HG03558 (cell line): ENCODE data around the gene THAP4.
"Not testable (repeated sequence)": the region's sequence is repeated elsewhere in the genome, so short reads cannot be mapped to it uniquely, and the experiment has no call there.

Experiments
- ATAC-seq: cut with Tn5 transposase; IDR thresholded peaks from one replicate; pipeline ENCODE4 v1.9.1; 2021; ENCODE audit warnings: moderate number of reproducible peaks; ENCODE audit not compliant: unreplicated experiment; ENCODE audit errors: extremely low read depth

The THAP4 gene

GRCh38 chr2:241567266-241567665, 69.7 kb downstream of the THAP4 start:
- not testable (repeated sequence) for ATAC-seq

DNA sequence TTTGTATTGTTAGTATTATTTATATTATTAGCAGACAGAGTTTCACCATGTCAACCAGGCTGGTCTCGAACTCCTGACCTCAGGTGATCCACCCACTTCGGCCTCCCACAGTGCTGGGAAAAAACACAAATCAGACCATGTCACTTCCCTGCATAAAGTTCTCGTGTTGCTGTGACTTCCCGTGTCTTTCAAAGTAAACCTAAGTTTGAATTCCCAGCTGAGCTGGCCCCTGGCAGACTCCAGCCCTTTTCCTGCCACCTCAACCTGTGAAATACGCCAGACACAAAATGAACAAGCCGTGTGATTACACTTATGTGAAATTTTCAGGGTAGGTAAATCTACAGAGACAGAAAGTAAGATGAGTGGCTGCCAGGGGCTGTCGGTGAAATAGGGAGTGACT, 70.5 kb downstream of the THAP4 start:
- no peak for ATAC-seq

- not testable (repeated sequence) for ATAC-seq
These were observed 70.9 kb downstream of the THAP4 start for GRCh38 chr2:241566021-241566420.

GRCh38 chr2:241565411-241565810, 71.5 kb downstream of the THAP4 start:
- ATAC-seq, result no peak

DNA sequence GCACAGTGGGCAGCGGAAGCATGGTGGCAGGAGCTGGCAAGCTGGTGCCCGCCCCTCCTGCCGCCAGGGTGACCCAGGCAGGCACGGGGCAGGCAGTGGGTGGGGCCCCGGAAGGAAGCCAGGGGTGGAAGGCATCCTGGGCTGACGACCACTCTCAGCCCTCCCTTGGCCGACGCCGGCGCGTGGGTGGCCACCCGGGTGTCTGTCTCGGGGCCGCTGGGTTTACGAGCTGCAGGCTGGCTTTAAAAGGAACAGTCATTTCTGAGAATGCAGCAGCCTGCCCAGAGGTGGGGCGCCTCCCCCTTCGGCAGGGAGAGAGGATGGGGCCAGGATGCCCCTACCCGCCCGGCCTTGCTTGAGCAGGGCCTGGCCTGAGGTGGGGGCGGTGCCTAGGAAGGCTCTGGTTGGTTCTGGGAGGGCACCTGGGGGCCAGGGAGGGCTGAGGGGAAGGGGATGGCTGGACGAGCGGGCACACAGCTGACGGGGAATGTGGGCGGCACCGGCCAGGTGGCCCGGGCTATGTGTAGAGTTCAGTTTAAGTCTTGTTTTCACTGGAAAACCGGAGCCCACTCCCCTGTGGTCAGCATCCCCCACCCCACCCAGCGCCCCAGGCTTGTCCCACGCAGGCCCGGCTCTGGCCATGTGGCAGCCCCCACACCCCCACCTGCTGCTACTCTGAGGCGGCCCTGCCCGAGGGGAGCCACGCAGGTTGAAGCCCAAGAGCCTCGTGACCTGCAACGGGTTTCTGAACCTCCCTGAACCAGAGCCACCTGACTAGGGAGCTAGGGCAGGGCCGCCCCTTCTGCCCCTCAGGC, 72.2 kb downstream of the THAP4 start:
- ATAC-seq, result no peak

DNA sequence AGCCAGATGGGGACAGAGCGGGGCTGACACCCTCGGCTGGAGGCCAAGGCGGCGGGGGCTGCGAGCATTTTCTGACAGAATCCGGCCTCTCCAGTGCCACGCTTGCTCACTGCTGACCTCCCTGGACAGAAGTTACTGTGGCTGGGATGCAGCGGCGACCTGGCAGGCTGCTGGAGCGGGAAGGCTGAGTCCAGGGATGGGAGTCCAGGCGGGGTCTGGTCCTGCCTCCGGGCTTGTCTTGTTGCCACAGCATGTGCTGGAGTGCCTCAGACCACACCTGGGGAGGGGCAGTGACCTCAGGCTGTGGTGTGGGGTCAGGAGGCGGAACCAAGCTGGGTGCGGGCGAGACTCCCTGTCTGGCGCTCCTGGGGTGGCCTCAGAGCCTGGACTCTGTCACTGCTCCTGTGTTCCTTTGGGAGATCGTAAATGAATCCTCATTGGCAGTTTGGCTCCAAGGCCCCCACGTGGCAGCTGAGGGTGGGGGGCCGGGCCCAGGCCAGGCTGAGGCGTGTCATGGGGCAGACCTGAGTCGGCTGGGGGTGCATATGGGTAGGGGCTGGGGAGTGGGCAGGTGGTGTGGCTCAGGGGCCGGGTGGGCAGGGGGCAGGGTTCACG, 72.9 kb downstream of the THAP4 start:
- no peak for ATAC-seq

GRCh38 chr2:241563571-241563980, 73.4 kb downstream of the THAP4 start:
- ATAC-seq, result no peak

DNA sequence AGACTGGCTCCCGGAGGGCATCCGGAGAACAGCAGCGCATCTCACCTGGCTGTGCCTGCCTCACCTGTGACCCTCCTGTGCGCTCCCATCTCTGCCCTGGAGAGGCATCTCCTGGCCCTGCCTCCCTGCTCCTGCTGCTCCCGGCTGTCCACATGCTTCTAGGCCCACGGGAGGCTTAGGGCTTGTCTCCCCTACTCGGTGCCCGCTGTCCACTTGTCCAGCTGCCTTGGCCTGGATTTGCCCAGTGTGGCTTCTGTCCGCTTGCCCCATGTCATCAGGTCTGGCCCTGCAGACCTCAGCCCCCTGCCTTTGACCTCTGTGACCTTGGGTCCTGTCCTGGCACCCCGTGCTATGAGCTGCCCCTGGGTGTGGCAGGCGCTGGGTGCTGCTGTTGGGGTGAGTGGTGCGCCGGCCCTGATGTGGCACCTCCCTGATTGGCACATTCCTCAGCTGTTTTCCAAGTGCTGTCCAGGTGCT, 73.9 kb downstream of the THAP4 start:
- no peak for ATAC-seq

DNA sequence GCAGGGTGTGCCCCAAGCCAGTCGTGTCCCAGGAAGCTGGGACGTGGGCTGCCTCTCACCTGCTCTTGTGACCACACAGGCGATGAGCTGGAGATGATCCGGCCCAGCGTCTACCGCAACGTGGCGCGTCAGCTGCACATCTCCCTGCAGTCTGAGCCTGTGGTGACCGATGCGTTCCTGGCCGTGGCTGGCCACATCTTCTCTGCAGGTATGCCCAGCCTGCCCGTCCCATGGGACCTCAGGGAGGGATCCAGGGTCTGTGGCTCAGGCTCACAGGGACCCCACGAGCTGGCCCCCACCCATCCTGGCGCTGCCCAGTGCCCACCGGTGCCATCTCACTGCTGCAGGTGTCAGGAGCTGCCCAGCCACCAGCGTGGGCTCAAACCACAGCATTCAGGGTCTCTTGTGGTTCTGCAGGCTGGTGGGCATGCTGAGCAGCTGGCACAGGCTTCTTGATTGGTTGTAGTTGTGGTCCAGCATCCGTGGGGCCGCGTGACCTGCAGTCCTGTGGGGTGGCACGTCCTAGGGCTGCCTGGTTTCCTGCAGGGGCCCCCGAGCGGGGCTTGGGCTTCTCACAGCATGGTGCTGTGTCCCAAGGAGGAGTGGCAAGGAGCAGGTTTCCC, 74.6 kb downstream of the THAP4 start:
- no peak for ATAC-seq

- ATAC-seq, result no peak
These were observed 75.1 kb downstream of the THAP4 start for GRCh38 chr2:241561832-241562231.

DNA sequence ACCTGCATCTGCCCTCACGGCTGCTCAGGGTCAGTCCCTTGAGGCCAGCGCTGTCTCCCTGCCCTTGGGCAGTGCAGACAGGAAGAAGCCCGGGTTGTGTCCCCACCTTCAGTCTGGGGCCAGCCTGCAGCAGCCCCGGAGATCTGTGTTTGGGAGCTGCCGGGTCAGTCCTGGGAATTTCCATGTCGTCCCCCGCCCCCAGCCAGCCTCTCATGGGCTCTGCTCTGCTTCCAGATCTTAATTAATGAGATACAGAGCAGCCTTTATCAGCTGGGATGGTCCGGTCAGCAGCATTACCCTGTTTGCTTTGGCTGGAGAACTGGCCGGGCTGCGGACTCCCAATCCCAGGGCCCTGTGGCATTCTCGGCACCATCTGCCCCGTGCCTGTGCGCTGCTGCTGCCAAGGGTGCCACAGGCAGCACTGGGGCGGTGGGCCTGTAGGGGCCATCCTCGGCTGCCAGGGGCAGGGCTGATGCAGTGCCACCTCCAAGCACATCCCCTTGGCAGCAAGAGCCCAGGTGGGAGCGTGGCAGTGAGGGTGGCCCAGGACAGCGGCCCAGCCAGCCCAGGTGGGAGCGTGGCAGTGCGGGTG, 76.0 kb downstream of the THAP4 start:
- no peak for ATAC-seq

GRCh38 chr2:241560162-241560882, 76.6 kb downstream of the THAP4 start:
- ATAC-seq, result no peak

DNA sequence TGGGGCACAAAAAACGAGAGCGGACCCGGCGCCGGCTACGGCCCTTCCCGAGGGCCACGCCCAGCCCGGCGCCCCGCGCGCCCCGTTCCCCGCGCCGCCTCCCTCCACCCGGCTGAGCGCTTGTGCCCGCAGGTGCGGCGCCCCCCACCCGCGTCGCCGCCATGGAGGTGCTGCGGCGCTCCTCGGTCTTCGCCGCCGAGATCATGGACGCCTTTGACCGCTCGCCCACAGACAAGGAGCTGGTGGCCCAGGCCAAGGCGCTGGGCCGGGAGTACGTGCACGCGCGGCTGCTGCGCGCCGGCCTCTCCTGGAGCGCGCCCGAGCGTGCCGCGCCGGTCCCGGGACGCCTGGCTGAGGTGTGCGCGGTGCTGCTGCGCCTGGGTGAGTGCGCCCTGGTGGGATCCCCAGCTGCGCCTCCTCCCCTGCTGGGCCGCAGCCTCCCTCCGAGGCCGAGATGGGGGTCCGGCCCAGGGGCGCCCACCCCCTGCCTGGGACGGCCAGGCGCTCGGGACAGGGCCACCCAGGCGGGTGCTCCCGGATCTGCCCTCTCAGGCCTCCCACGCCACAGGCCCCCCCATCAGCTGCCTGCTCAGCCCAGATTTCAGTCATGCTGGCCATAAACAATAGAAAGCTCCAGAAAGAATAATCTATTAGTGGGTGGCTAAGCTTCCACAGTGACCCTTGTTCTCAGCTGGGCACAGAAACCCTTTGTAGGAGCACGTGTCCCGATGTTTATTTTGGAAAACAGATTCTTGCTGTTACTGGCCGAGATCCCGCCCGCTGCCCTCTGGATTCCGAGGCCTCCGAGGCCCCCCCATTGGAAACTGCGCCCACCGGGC, 77.4 kb downstream of the THAP4 start:
- no peak for ATAC-seq

DNA sequence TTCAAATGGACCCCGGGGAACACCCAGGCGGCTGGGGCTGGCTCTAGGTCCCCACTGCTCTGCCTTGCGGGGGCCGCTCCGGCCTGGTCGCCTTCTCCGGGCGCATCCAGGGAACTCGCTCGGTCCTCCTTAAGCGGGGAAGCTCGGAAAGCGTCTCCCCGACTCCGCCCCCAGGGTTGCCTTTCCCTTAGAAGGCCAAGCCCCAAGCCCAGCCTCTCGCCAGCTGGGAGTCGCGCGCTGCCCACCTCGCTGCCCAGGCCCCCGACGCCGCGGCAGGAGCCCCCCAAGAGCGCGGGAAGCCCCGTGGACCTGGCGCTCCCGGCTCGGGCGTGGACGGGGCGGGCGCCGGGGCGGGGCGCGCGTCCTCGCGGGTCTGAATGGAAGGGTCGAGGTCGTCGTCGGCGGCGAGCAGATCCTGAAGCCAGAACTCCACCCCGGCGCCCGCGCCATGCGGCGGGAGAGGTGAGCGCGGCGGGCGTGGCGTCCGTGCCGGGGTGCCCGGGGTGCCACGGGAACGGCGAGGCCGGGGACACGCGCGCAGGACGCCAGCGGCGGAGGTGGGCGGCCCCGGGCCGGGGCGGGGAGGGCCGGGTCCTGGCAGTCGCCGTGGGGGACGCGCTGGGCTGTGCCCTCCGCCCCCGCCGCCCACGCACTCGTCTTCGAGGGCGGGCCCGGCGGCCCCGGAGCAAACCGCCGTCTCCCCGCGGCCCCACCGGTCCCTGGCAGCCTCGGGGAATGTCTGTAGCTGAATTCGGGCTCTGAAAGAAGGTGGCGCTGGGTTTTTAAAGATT, 78.2 kb downstream of the THAP4 start, which contains the start of gene BOK:
Gene BOK, plus strand, starts transcription at position 214 of the 791 bp plus-strand sequence. CDS start 739 bp downstream, outside the sequence.
- ATAC-seq, result no peak

DNA sequence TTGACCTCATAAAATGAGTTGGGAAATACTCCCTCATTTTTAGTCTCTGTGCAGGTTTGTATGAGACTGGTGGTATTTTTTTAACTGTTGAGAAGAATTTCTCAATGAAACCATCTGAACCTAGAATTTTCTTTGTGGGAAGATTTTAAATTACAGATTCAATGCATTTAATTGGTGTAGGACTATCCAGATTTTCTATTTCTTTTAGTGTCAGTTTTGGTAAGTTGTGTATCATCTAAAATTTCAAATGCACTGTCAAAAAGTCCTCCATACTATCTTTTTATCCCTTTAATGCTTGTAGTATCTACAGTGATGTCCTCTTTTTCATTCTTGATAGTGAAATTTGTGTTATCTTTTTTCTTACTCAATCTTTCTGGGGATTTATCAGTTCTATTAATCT, 80.2 kb downstream of the THAP4 start:
- no peak for ATAC-seq

DNA sequence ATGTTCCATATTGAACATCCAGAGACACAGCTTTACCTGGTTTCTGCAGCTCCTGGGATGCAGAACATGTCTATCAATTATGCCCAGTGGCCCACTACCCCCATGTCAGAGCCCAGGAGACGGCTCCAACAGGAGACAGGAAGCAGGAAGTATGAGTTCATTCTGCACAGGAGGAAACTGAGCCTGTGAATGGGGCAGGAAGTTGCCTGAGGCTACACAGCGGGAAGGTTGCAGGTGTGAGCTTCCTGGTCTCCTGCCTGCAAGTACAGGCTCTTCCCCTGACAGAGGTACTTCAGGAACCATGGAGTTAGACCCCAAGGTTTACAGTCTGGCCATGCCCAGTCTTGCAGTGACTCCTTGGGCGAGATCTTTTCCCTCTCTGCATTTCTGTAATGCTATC, 81.2 kb downstream of the THAP4 start:
- ATAC-seq, result no peak

DNA sequence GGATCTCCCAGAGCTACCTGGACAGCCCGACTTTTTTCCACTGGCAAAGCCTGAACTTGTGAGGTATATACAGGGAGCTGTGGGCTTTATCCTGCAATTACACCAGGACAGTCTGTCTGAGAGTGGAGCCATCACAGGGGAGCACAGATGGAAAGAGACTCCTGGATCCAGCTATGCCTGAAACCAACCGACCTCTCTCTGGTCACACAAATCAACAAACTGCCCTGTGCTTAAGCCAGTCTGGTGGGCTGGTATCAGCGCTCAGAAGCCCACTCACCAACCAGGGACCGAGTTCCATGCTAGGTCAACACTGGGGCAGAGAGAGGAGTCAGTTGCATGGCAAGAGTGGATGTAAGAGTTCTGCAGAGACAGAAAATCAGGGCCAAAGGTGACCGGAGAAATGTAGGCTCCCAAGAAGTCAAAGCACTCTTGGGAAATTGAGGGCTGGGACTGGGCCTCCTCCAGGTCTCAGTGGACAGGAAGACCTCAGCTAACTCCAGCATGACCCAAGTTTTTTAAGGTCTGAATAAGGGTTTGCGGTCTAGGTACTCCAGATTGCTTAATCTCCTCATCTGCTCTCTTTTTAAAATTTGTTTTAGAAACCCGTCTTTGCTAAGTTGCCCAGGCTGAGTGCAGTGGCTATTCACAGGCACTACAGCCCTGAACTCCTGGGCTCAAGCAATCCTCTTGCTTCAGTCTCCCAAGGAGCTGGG, 82.2 kb downstream of the THAP4 start:
- no peak for ATAC-seq

DNA sequence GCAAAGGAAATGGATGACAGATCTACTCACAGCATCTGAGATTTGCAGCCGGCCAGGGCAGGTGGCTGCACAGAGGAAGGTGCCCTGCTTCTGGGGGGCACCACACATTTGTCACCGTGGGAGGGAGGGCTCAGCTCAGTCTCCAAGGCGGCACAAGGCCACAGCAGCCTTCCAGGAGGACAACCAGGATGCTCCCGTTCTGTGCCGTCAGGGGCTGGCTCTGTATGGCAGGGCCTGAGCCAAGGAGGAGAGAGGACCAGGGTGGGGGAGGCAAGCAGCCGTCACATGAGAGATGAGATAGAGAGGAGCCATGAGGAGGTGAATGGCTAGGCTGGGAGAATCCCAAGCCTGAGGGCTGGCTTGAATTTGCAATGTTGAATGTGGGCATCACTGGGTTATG, 83.0 kb downstream of the THAP4 start:
- ATAC-seq, result no peak
